ENCODE measurements around the gene ZNF141. TPM values are rescaled to one million over a fixed set of nuclear protein-coding genes. Genes with fewer than 3 reads are reported as not detected.

Gene ZNF141
- total RNA-seq, 1 donor from 2014 or later: 32.5 TPM

GRCh38 chr4:304969-305680, 32.5 kb upstream of the ZNF141 start, which contains the start of gene ZNF732:
TSS of gene ZNF732 (minus strand) at chr4:305474. CDS start at chr4:305310, 164 bp downstream.
- peak within 1 kb of the TSS; percentile 79 for H3K4me3 Mint-ChIP-seq (ENCODE audit: low read depth)
- H3K4me1 Mint-ChIP-seq (ENCODE audit: low read depth): no peaks in the 10 kb centered on the region
- peak within 1 kb of the TSS; percentile 73 for H3K27ac Mint-ChIP-seq
- peak; percentile 39 for DNase-seq (ENCODE audit: low spot score, unreplicated experiment)
- no peak for TF ChIP-seq CTCF (IDR thresholded peaks at IDR 0.05; ENCODE audit: unreplicated experiment)
- H3K9me3 Mint-ChIP-seq (ENCODE audit: low read depth): peaks cover 27% of the 10 kb centered on the region
- no peaks in the 10 kb centered on the region for H3K27me3 Mint-ChIP-seq
- H3K36me3 Mint-ChIP-seq (ENCODE audit: insufficient read depth): peaks cover 12% of the 10 kb centered on the region

- H3K4me1 Mint-ChIP-seq (ENCODE audit: low read depth): no peaks in the 10 kb centered on the region
- peaks cover 29% of the 10 kb centered on the region for H3K9me3 Mint-ChIP-seq (ENCODE audit: low read depth)
- no peak for DNase-seq (ENCODE audit: low spot score, unreplicated experiment)
- H3K27me3 Mint-ChIP-seq: no peaks in the 10 kb centered on the region
- H3K36me3 Mint-ChIP-seq (ENCODE audit: insufficient read depth): peaks cover 9% of the 10 kb centered on the region
- no peak overlapping the region for H3K27ac Mint-ChIP-seq
- H3K4me3 Mint-ChIP-seq (ENCODE audit: low read depth): no peak overlapping the region
- no peak for TF ChIP-seq CTCF (IDR thresholded peaks at IDR 0.05; ENCODE audit: unreplicated experiment)
These were observed 31.1 kb upstream of the ZNF141 start for GRCh38 chr4:306551-306961.

GRCh38 chr4:309807-310206, 27.8 kb upstream of the ZNF141 start:
- no peak overlapping the region for H3K4me3 Mint-ChIP-seq (ENCODE audit: low read depth)
- DNase-seq (ENCODE audit: low spot score, unreplicated experiment): no peak
- no peak overlapping the region for H3K27ac Mint-ChIP-seq
- TF ChIP-seq CTCF (IDR thresholded peaks at IDR 0.05; ENCODE audit: unreplicated experiment): no peak
- H3K36me3 Mint-ChIP-seq (ENCODE audit: insufficient read depth): no peaks in the 10 kb centered on the region
- no peaks in the 10 kb centered on the region for H3K4me1 Mint-ChIP-seq (ENCODE audit: low read depth)
- peaks cover 21% of the 10 kb centered on the region for H3K9me3 Mint-ChIP-seq (ENCODE audit: low read depth)
- H3K27me3 Mint-ChIP-seq: no peaks in the 10 kb centered on the region

GRCh38 chr4:314296-314903, 23.2 kb upstream of the ZNF141 start:
- Mint-ChIP-seq H3K36me3 (ENCODE audit: insufficient read depth) (peaks cover 5% of the 10 kb centered on the region), H3K27me3 (no peaks in the 10 kb centered on the region), H3K4me1 (ENCODE audit: low read depth) (no peaks in the 10 kb centered on the region), H3K9me3 (ENCODE audit: low read depth) (peaks cover 47% of the 10 kb centered on the region), H3K27ac (no peak overlapping the region), H3K4me3 (ENCODE audit: low read depth) (no peak overlapping the region)
- no peak for TF ChIP-seq CTCF (IDR thresholded peaks at IDR 0.05; ENCODE audit: unreplicated experiment)
- no peak for DNase-seq (ENCODE audit: low spot score, unreplicated experiment)

GRCh38 chr4:328729-329128, 8.9 kb upstream of the ZNF141 start:
- Mint-ChIP-seq H3K36me3 (ENCODE audit: insufficient read depth) (peaks cover 5% of the 10 kb centered on the region), H3K9me3 (ENCODE audit: low read depth) (peaks cover 23% of the 10 kb centered on the region)

More at GRCh38 chr4:328729-329128, 8.9 kb upstream of the ZNF141 start:
- DNase-seq (ENCODE audit: low spot score, unreplicated experiment): no peak
- TF ChIP-seq CTCF (IDR thresholded peaks at IDR 0.05; ENCODE audit: unreplicated experiment): no peak
- Mint-ChIP-seq H3K4me1 (ENCODE audit: low read depth) (no peaks in the 10 kb centered on the region), H3K27ac (no peak overlapping the region), H3K27me3 (no peaks in the 10 kb centered on the region), H3K4me3 (ENCODE audit: low read depth) (no peak overlapping the region)

All from progenitor cell of endocrine pancreas (in vitro differentiated cells).